Measurements from ENCODE around the gene ACTBL2. TPM values are rescaled to one million over a fixed set of nuclear protein-coding genes. Genes with fewer than 3 reads are reported as not detected.

Gene ACTBL2
- total RNA-seq, 1 experiment from 2014 or later: 0.13 TPM

DNA sequence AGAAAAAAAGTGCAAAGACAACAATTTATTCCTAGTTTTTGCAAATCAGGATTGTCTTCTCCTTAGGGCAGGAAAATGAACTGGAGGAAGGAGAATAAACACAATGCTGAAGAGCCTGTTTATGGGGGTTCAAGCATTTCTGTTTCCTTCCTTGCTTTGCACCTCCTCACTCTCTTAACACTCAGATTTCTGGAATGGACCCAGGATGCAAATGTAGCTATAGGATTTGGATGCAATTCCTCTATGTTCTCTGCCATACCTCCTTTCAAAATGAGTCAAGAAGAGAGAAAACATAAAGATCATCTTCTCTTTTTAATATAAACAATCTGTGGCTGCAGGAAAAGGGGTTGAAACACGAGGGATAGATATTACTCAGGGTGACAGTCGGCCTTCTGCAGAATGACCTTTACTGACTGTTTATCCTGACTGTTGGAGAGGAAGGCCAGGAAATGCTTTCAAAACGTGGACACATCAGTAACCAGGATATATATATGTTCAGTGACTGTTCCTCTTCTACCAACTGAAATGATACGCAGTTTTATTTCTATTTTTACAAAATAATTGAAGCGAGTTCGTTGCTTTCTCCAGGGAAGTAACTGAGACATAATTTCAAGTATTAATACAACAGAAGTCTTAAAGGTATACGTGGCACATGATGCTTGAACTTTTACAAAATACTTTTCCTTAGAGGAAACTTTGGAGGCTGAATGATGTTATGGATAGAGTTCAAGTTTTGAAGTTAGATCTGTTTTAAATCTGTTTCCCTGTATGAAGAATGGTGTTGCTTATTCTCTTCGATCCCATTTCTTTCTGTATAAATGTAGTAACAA is 44.4 kb downstream of the ACTBL2 start:
- in situ Hi-C loops (cut with HindIII; ENCODE audit: low pct_unique_long_range_greater_than_20kb, low sequenced_read_pairs): no loop called here
- no peak for DNase-seq (ENCODE audit: low read depth, low spot score)

DNA sequence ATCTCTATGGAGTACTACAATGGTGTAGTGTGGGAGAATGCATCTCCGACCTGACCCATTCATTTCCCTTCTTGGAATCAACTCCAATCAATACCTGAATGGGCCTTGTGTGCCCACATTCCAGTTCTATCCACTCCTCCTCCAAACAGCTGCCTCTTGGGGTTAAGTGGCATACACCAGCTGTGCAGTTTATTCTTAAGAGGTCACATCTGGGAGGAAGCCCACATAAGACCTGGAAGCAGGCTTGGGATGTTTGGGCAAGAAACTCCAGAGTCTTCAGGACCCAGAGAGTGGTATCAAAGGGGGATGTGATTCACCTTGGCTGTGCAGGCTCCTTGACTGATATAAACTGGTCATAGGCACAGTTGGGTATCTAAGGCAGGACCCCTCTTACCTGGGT is 46.0 kb downstream of the ACTBL2 start:
- in situ Hi-C loops (cut with HindIII; ENCODE audit: low pct_unique_long_range_greater_than_20kb, low sequenced_read_pairs): no loop called here
- no peak for DNase-seq (ENCODE audit: low read depth, low spot score)

DNA sequence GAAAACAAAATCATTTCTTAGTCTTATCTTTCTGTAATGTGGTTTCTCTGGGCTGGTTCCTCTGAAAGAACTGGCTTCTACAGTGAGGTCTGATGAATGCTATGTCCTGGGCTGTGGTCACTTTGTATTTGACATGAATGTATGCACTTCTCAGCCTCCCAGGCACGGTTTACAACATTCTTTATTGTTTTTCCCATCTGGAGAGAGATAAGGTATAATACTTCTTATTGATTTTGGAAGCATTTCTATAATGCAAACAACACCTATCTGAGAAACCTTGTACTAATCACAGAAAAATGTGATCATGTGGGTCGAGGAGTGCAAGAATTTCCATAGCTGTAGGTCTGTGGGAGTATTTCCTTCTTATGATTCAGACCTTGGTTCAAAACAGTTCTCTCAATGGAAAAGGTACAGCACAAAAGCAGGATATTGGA is 46.9 kb downstream of the ACTBL2 start:
- in situ Hi-C loops (cut with HindIII; ENCODE audit: low pct_unique_long_range_greater_than_20kb, low sequenced_read_pairs): no loop called here
- no peak for DNase-seq (ENCODE audit: low read depth, low spot score)

DNA sequence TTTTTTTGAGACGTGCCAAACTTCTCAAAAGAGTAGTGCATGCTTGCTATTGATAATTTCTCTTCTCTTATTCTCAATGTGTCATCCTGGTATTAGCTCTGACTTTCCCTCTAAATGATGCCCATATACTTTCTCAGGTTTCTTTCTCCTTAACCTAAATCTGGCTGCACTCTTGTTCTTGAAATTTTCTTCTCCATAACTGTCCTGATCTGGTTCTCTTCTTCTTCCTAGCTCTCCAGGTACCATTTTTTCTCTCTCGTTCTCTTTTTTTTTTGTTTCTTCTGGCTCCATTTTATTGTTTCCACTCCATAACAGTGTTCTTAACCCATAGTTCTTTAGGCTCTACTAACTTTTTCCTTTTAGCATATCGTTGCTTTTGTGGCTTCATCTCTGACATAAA is 47.9 kb downstream of the ACTBL2 start:
- no peak for DNase-seq (ENCODE audit: low read depth, low spot score)
- in situ Hi-C loops (cut with HindIII; ENCODE audit: low pct_unique_long_range_greater_than_20kb, low sequenced_read_pairs): no loop called here

DNA sequence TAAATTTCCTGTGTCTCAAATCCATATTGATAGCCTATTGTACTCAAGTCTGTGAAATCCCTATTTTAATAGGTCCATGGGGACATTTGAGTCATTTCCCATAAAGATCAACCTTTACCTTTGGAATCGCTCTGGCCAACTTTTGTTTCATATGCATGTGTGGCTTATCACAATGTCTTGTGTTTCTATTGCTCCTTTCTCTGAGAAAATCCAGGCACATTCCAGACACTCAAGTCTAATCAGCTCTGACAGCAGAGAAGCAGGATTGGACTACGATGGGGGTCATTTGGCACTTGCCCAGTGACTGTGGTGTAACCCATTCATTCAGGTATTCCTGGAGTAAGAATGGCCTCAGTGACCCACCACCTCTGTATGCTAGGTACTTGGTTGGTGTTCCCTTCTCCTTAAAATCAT is 48.4 kb downstream of the ACTBL2 start:
- DNase-seq (ENCODE audit: low read depth, low spot score): no peak
- in situ Hi-C loops (cut with HindIII; ENCODE audit: low pct_unique_long_range_greater_than_20kb, low sequenced_read_pairs): no loop called here

DNA sequence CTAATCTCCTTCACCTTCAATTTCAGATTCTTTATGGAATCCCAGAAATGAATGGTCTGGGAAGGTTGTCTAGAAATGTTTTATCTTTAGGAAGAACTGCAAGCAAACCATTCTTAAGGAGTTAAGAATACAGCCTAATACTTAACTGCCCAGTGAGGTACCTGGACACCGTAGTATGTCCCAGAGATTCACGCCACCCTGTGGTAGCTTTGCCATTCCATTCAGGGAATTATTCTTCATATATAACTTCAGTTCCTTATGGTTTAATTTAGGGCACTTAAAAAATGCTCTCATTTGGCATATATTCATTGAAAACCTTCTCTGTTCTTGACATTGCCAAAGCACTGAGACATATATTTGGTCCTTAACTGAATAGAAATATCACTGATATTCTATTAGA is 49.7 kb downstream of the ACTBL2 start:
- DNase-seq (ENCODE audit: low read depth, low spot score): peak; percentile 73

DNA sequence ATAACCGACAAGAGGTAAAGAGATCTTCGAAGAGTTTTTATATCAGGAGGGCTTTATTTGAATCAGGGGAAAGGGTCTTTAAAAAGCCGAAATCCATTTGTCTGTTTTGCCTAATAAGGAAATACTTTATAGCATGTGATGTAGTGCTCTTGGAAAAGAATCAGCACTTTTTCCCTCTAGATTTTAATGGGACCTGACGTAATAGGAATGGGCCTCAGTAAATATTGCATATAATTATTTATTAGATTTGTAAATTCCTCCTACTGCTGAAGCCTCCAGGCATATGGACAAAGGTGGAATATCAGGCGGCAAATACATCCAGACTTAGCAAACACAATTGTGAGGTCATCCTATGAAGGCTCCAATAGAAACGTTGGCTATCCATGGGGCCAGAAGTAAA is 50.9 kb downstream of the ACTBL2 start:
- in situ Hi-C loops (cut with HindIII; ENCODE audit: low pct_unique_long_range_greater_than_20kb, low sequenced_read_pairs): no loop called here
- no peak for DNase-seq (ENCODE audit: low read depth, low spot score)

More for the DNA sequence above, 49.7 kb downstream of the ACTBL2 start:
- in situ Hi-C loops (cut with HindIII; ENCODE audit: low pct_unique_long_range_greater_than_20kb, low sequenced_read_pairs): no loop called here
